HepG2 (cell line): ENCODE results near the gene OPN1SW. TPM values are rescaled to one million over a fixed set of nuclear protein-coding genes. Genes with fewer than 3 reads are reported as not detected.

Experiments used
- ATAC-seq: fragments of 200-7000 bp; cut with Tn5 transposase; 3 replicates; pipeline ENCODE4 v1.9.1; 2020; ENCODE audit warnings: mild to moderate bottlenecking, moderate library complexity
- BruUV-seq: library from RNA; stranded (reverse); fragments of 400-500 nt; replicated peaks from 2 replicates; lab custom pipeline; 2021; lab: Mats Ljungman, UMichigan
- CTCF ChIA-PET: fragments of 300-600 bp; formaldehyde crosslinking; extraction: SDS; loops from one replicate; lab custom pipeline; 2021; ENCODE audit warnings: low total read pairs, inconsistent platforms, low intra/inter-chr PET ratio; lab: Yijun Ruan, JAX
- POLR2A ChIA-PET: fragments of 350-600 bp; sonication (Branson Sonifier 250); formaldehyde crosslinking; loops from one replicate; lab custom pipeline; 2020; ENCODE audit warnings: antibody characterized with exemption, inconsistent platforms; lab: Yijun Ruan, JAX
- DNase-seq: peaks from one replicate; pipeline ENCODE4 v3.0.0-alpha.2; 2015; ENCODE audit warnings: low spot score
- FAIRE-seq: peaks from 3 replicates; lab custom pipeline; 2011; peaks lifted over from hg19 to GRCh38; lab: Jason Lieb, UNC
- H2AFZ ChIP-seq: one replicate; pipeline ENCODE4 v1.6.1; 2011; ENCODE audit warnings: low read length, inconsistent platforms
- H3K27ac ChIP-seq: fragments of 300-600 bp; 3 replicates; pipeline ENCODE4 v1.8.0; 2011; ENCODE audit warnings: mixed run types, mild to moderate bottlenecking, mixed read lengths, low read length, inconsistent platforms; ENCODE audit not compliant: insufficient read depth; ENCODE audit errors: extremely low read length
- H3K27me3 ChIP-seq, 2 experiments: fragments of 200-600 bp in 1 of 2; 2 replicates in 1 of 2; 3 replicates in 1 of 2; pipeline versions ENCODE4 v1.6.0 to v1.8.0; 2011; ENCODE audit warnings: low read length in 2 of 2, mild to moderate bottlenecking in 2 of 2, moderate library complexity in 2 of 2, inconsistent platforms in 1 of 2; ENCODE audit not compliant: insufficient read depth in 2 of 2, control insufficient read depth in 1 of 2
- H3K36me3 ChIP-seq, 2 experiments: fragments of 200-600 bp in 1 of 2; replicated peaks in 1 of 2; 2 replicates in 1 of 2; 3 replicates in 1 of 2; pipeline versions ENCODE4 v1.5.1 to v1.8.0; 2011; ENCODE audit warnings: low read length in 2 of 2, inconsistent platforms in 1 of 2; ENCODE audit not compliant: insufficient read depth in 2 of 2, control insufficient read depth in 1 of 2
- H3K4me1 ChIP-seq: 2 replicates; pipeline ENCODE4 v1.5.1; 2012; ENCODE audit warnings: low read length, inconsistent platforms; ENCODE audit not compliant: insufficient read depth
- H3K4me2 ChIP-seq: 2 replicates; pipeline ENCODE4 v1.6.0; 2011; ENCODE audit warnings: low read depth, low read length, inconsistent platforms
- H3K4me3 ChIP-seq, 3 experiments: fragments of 200-600 bp in 1 of 3; sonication (generic), shearing (Covaris generic) in 1 of 3; replicated peaks in 1 of 3; 2 replicates each; pipeline ENCODE4 v1.5.1; 2011 to 2016; ENCODE audit warnings: low read length in 3 of 3, inconsistent platforms in 2 of 3, low read depth in 2 of 3, mild to moderate bottlenecking in 2 of 3, control low read depth in 1 of 3, mixed read lengths in 1 of 3; ENCODE audit not compliant: insufficient read depth in 1 of 3
- H3K79me2 ChIP-seq: one replicate; pipeline ENCODE4 v1.6.1; 2011; ENCODE audit warnings: low read length, inconsistent platforms; ENCODE audit not compliant: insufficient read depth
- H3K9ac ChIP-seq: 2 replicates; pipeline ENCODE4 v1.6.0; 2011; ENCODE audit warnings: mild to moderate bottlenecking, low read depth, low read length, inconsistent platforms; ENCODE audit not compliant: insufficient read depth
- H3K9me3 ChIP-seq: 2 replicates; pipeline ENCODE4 v1.5.1; 2012; ENCODE audit warnings: mild to moderate bottlenecking, low read length
- H4K20me1 ChIP-seq: 2 replicates; pipeline ENCODE4 v1.6.0; 2011; ENCODE audit warnings: inconsistent platforms, mild to moderate bottlenecking, low read length, moderate library complexity; ENCODE audit not compliant: insufficient read depth
- ADNP ChIP-seq: sonication (generic); formaldehyde crosslinking; IDR thresholded peaks from 2 replicates; pipeline ENCODE4 v1.4.0; 2020; ENCODE audit warnings: missing genetic modification reagents
- AGO1 ChIP-seq: fragments of 200-400 bp; formaldehyde crosslinking; IDR thresholded peaks from 2 replicates; pipeline ENCODE4 v1.6.1; 2017; ENCODE audit warnings: mild to moderate bottlenecking, low read depth, low read length, moderate library complexity; ENCODE audit not compliant: poor library complexity, severe bottlenecking
- CEBPG ChIP-seq: IDR thresholded peaks from 2 replicates; pipeline ENCODE4 v1.6.1; 2016
- FOXA3 ChIP-seq: IDR thresholded peaks from 2 replicates; pipeline ENCODE4 v1.6.1; 2016; ENCODE audit warnings: missing genetic modification reagents, missing compliant biosample characterization
- GLMP ChIP-seq: sonication (generic); formaldehyde crosslinking; IDR thresholded peaks from 2 replicates; pipeline ENCODE4 v1.9.0; 2021; ENCODE audit warnings: missing genetic modification reagents, mild to moderate bottlenecking, borderline replicate concordance
- GZF1 ChIP-seq: sonication (generic); formaldehyde crosslinking; IDR thresholded peaks from 2 replicates; pipeline ENCODE4 v1.5.1; 2020; ENCODE audit warnings: mild to moderate bottlenecking, missing genetic modification reagents
- KDM2A ChIP-seq: sonication (generic); formaldehyde crosslinking; IDR thresholded peaks from 2 replicates; pipeline ENCODE4 v1.4.0; 2020; ENCODE audit warnings: low read depth, missing genetic modification reagents, borderline replicate concordance
- KLF12 ChIP-seq: sonication (generic); formaldehyde crosslinking; IDR thresholded peaks from 2 replicates; pipeline ENCODE4 v1.4.0; 2020; ENCODE audit warnings: missing genetic modification reagents, borderline replicate concordance
- KLF6 ChIP-seq: IDR thresholded peaks from 2 replicates; pipeline ENCODE4 v1.8.0; 2016; ENCODE audit warnings: missing biosample characterization, missing genetic modification reagents
- LRRFIP1 ChIP-seq: sonication (generic); formaldehyde crosslinking; conservative IDR thresholded peaks from 2 replicates; pipeline ENCODE4 v1.4.0; 2020; ENCODE audit warnings: missing genetic modification reagents
- MAFG ChIP-seq: sonication (generic); formaldehyde crosslinking; IDR thresholded peaks from 2 replicates; pipeline ENCODE4 v1.5.1; 2020; ENCODE audit warnings: mild to moderate bottlenecking, missing genetic modification reagents
- MAX ChIP-seq: IDR thresholded peaks from 2 replicates; pipeline ENCODE4 v1.6.1; 2012; ENCODE audit warnings: inconsistent platforms
- NFE2L1 ChIP-seq: sonication (generic); formaldehyde crosslinking; IDR thresholded peaks from 2 replicates; pipeline ENCODE4 v1.4.0; 2020; ENCODE audit warnings: missing genetic modification reagents, mild to moderate bottlenecking, borderline replicate concordance
- NFYC ChIP-seq: IDR thresholded peaks from 2 replicates; pipeline ENCODE4 v1.6.1; 2016; ENCODE audit warnings: missing genetic modification reagents, missing compliant biosample characterization
- POLR2AphosphoS2 ChIP-seq: IDR thresholded peaks from 2 replicates; pipeline ENCODE4 v1.6.1; 2011; ENCODE audit warnings: low read depth, low read length, improper control_type of control experiment
- RBM22 ChIP-seq: fragments of 200-400 bp; formaldehyde crosslinking; optimal IDR thresholded peaks from 2 replicates; pipeline ENCODE3; 2017; ENCODE audit warnings: mild to moderate bottlenecking, low read length, moderate library complexity
- SNRNP70 ChIP-seq: fragments of 200-400 bp; formaldehyde crosslinking; IDR thresholded peaks from 2 replicates; pipeline ENCODE4 v1.6.1; 2017; ENCODE audit warnings: mild to moderate bottlenecking, low read depth, low read length, moderate library complexity
- TAF15 ChIP-seq: fragments of 200-400 bp; formaldehyde crosslinking; IDR thresholded peaks from one replicate; pipeline ENCODE4 v1.6.1; 2018; ENCODE audit warnings: mild to moderate bottlenecking, low read depth, low read length; ENCODE audit not compliant: poor library complexity, severe bottlenecking
- ZIK1 ChIP-seq: sonication (generic); formaldehyde crosslinking; IDR thresholded peaks from 2 replicates; pipeline ENCODE4 v1.5.0; 2020; ENCODE audit warnings: mild to moderate bottlenecking, low read depth, missing genetic modification reagents, borderline replicate concordance
- ZKSCAN8 ChIP-seq: IDR thresholded peaks from 2 replicates; pipeline ENCODE4 v1.6.1; 2016; ENCODE audit warnings: borderline replicate concordance, missing genetic modification reagents, missing compliant biosample characterization
- ZNF136 ChIP-seq: sonication (generic); formaldehyde crosslinking; IDR thresholded peaks from 2 replicates; pipeline ENCODE4 v1.8.1; 2022; ENCODE audit warnings: low read depth, mild to moderate bottlenecking, moderate library complexity, missing genetic modification reagents
- ZNF263 ChIP-seq: sonication (generic); formaldehyde crosslinking; IDR thresholded peaks from 2 replicates; pipeline ENCODE4 v1.4.0; 2020; ENCODE audit warnings: missing genetic modification reagents
- ZNF572 ChIP-seq: sonication (generic); formaldehyde crosslinking; IDR thresholded peaks from 2 replicates; pipeline ENCODE4 v1.5.1; 2020; ENCODE audit warnings: mild to moderate bottlenecking, missing genetic modification reagents
- ZNF816 ChIP-seq: sonication (generic); formaldehyde crosslinking; IDR thresholded peaks from 2 replicates; pipeline ENCODE4 v1.8.0; 2022; ENCODE audit warnings: missing genetic modification reagents, mild to moderate bottlenecking, borderline replicate concordance
- WGBS: methylation state at CpG from one replicate; pipeline ENCODE4 v1.1.6; 2017; ENCODE audit warnings: low lambda C conversion rate; 5-methylcytosine and 5-hydroxymethylcytosine counted together
- in situ Hi-C: cut with HindIII; loops from 2 replicates; pipeline ENCODE4 v1.10.0; 2017; ENCODE audit warnings: low pct_unique_long_range_greater_than_20kb; ENCODE audit not compliant: extremely low pct_ligation_motif_present
- intact Hi-C: fragments of 100-400 bp; cut with micrococcal nuclease; formaldehyde crosslinking; loops from one replicate; pipeline ENCODE4 v1.10.0; 2022; ENCODE audit not compliant: unreplicated experiment
- polyA plus RNA-seq, 8 experiments: library from polyadenylated mRNA; depleted of rRNA in 3 of 8; stranded (reverse) in 7 of 8; unstranded in 1 of 8; fragments of >200 nt; fragmentation: Illumina TruSeq in 4 of 8; extraction: Trizol in 4 of 8; gene quantifications; 2 replicates each; pipeline versions ENCODE4 v1.2.1 to v1.2.3, GENCODE V29; 2011 to 2016; ENCODE audit warnings: low read depth in 4 of 8, missing spikeins in 1 of 8, mixed read lengths in 1 of 8; ENCODE audit not compliant: insufficient read depth in 1 of 8
- total RNA-seq, 5 experiments: library from RNA; depleted of rRNA; stranded (reverse); fragments of >200 nt; fragmentation: Illumina TruSeq; extraction: Trizol; gene quantifications; 2 replicates each; pipeline ENCODE4 v1.2.3, GENCODE V29; 2016; ENCODE audit warnings: low read depth in 1 of 5

The OPN1SW gene
- total and polyA plus RNA-seq, 2 of the 13 experiments (the other 11 are each of a cell fraction or from before 2014, with no cell fraction given) = not detected

- CTCF ChIA-PET = no interaction called here
- H3K4me1 ChIP-seq = peaks cover 35% of the 10 kb centered on the region
- ATAC-seq = peak; percentile 38
- in situ Hi-C loops = no loop called here
- DNase-seq = no peak
- H3K4me2 ChIP-seq = no peak overlapping the region
- 91% methylated on average over 7 of the region's 7 CpGs for WGBS
- no peak overlapping the region for H3K27ac ChIP-seq
- no peaks in the 10 kb centered on the region for H3K27me3 ChIP-seq
- no peak overlapping the region for H3K4me3 ChIP-seq
- POLR2A ChIA-PET = interaction anchor here (0.5 to 0.9 kb wide), 2 partner anchors 36 to 168 kb away, joined by 3 to 4 read pairs; partner anchors contain the start of gene CALU
- BruUV-seq = no TSS peak
- H3K36me3 ChIP-seq = peaks cover 2 to 10% of the 10 kb centered on the region in 2 experiments; a peak in 4 of 5 replicates
- no peaks in the 10 kb centered on the region for H3K9me3 ChIP-seq
- FAIRE-seq = no peak
- H4K20me1 ChIP-seq = no peaks in the 10 kb centered on the region
- H3K79me2 ChIP-seq = no peaks in the 10 kb centered on the region
- H3K9ac ChIP-seq = no peak overlapping the region
- intact Hi-C loops = no loop called here
- no peak overlapping the region for H2AFZ ChIP-seq
- 0 out of 2 replicates have a peak, but pooled peaks have one; percentile 11 for TF ChIP-seq KLF12
- TF ChIP-seq MAFG (CRISPR knock-in tag) = no peak
- TF ChIP-seq LRRFIP1 (CRISPR knock-in tag) = no peak
- TF ChIP-seq CEBPG = no peak
- TF ChIP-seq RBM22 = peak; percentile 78
- TF ChIP-seq GZF1 = no peak
- TF ChIP-seq ZNF816 (CRISPR knock-in tag) = no peak
- no peak for TF ChIP-seq ZNF136 (CRISPR knock-in tag)
- TF ChIP-seq KDM2A (CRISPR knock-in tag) = 0 out of 2 replicates have a peak, but pooled peaks have one; percentile 16
- no peak for TF ChIP-seq NFE2L1
- no peak for TF ChIP-seq MAX
- no peak for TF ChIP-seq TAF15
- no peak for TF ChIP-seq KLF6
- TF ChIP-seq ZNF572 (CRISPR knock-in tag) = no peak
- TF ChIP-seq FOXA3 (CRISPR knock-in tag) = no peak
- TF ChIP-seq NFYC (CRISPR knock-in tag) = no peak
- no peak for TF ChIP-seq ZNF263 (CRISPR knock-in tag)
- TF ChIP-seq ZKSCAN8 (CRISPR knock-in tag) = no peak
- no peak for TF ChIP-seq AGO1
- TF ChIP-seq SNRNP70 = no peak
- TF ChIP-seq GLMP (CRISPR knock-in tag) = no peak
- no peak for TF ChIP-seq ZIK1 (CRISPR knock-in tag)
- TF ChIP-seq POLR2AphosphoS2 = 0 out of 2 replicates have a peak, but pooled peaks have one; percentile 0
- no peak for TF ChIP-seq ADNP
These were observed 673 bp downstream of the OPN1SW start for GRCh38 chr7:128774921-128775320.
